Activated T-cell treated with anti-CD3 and anti-CD28 coated beads for 24 hours (primary cell): ENCODE data around the gene GRK5.

Experiments used
- DNase-seq: peaks from one replicate; pipeline ENCODE4 v3.0.0-alpha.2; 2020; ENCODE audit warnings: low read depth

GRK5 gene

DNA sequence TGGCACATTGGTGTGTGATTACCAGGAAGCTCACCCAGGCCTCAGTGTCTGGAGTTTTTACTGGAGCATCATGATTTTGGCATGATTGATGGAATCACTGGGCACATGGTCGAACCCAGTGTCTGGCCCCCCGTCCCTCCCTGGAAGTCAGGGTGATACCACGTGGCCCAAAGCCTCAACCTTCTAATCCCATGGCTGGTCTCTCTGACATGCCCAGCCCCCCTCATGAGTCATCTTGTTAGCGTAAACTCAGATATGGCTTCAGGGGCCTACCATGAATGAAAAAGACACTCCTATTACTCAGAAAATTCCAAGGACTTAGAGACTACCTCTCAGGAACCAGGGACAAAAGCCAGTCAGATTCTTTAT lies 109.3 kb downstream of the GRK5 start:
- DNase-seq = no peak

DNA sequence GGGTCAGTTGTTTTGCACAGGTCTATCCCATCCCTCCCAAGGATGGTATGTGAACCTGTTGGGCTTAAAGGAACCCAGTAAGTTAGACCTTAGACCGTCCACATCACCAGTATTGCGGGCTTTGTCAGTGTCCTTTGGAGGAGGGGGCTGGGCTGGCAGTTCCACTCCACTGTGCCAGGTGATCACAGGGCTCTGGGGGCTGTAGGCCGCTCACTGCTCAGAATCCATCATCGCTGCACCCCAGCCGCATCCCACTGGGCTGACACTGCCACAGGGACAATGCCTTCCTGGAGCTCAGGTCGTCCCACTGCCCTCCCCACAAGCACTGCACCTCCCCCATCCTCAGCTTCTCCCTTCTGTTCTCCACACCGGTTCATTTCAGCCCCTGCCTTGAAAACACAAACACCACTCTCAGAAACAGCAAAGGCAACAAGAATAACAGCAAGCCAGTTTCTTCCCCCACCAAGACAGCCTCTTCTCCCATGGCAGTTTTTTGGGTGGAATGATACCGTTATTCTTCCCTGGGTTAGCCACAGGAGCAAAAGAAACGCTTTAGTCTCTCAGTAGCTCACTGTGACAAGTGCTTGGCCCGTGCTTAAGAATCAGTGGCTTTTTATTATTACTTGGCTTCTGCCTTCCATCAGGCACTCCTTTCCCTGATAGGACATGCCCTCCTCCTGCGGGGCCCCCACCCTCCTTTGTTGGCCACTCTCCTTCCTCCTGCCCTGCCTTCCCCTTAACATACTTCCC lies 111.2 kb downstream of the GRK5 start:
- DNase-seq = no peak

DNA sequence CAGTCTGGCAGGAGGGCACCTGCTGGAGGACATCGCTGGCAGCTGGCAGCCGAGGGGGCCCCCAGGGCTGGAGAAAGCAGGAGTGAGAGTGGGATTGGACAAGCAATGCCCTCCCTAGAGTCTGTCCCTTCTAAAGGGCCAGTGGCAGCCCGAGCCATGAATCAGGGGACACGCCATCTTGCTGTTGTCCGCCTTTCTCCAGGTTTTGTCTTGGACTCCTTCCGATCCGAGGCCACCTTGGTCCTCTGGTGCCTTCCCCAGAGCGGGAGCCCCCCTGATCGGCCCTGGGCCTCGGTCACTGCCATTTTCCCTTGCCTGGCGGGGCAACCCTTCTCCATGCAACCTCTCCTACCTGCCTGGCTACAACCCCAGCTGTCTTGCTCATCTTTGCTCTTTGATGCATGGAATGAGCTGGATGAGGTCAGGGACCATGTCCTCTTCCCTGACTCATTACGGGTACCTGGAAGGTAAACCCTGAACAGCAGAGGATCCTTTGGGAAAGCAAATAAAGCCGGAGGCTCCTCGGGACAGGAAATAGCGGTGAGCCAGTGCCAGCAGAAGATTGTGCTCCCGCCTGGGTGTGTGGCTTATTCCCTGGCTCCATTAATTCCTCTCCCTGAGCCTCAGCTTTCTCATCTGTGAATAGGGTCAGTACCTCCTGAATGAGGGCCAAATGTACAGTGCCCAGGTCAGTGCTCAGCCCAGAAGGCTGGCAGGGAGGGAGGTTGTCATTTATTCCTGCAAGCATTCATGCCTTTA lies 112.0 kb downstream of the GRK5 start:
- no peak for DNase-seq

DNA sequence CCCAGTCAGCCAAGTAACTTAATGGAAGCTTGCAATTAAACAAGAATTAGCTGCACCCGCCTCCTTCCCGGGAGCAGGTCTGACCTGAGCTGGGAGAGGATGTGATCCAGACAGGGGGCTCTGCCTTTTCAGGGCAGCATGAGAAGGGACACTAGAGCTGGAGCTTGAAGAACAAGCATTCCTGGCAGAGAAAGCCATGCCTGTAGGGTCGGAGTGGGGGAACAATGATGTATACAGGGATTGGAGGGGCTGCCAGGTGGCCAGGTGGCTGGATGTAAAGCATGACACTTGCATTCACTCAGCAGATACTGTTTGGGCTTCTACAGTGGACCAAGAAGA lies 112.5 kb downstream of the GRK5 start:
- DNase-seq = no peak

DNA sequence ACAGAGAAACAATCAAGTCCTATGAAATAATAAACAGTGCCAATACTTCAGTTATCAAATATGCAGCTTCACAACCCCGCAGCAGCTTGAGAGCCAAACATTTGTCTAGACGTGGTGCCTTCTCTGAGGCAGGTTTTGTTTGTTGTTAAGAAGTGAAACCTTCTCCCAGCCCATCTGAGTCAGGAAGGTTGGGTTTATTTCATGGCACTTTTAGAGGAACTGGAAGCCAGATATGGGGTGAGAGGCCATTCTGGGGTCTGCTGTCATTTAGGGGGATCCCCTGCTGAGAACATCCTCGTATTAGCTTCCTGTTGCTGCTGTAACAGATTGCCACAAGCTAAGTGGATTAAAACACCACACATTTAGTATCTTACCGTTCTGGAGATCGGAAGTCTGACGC lies 113.6 kb downstream of the GRK5 start:
- DNase-seq = no peak

DNA sequence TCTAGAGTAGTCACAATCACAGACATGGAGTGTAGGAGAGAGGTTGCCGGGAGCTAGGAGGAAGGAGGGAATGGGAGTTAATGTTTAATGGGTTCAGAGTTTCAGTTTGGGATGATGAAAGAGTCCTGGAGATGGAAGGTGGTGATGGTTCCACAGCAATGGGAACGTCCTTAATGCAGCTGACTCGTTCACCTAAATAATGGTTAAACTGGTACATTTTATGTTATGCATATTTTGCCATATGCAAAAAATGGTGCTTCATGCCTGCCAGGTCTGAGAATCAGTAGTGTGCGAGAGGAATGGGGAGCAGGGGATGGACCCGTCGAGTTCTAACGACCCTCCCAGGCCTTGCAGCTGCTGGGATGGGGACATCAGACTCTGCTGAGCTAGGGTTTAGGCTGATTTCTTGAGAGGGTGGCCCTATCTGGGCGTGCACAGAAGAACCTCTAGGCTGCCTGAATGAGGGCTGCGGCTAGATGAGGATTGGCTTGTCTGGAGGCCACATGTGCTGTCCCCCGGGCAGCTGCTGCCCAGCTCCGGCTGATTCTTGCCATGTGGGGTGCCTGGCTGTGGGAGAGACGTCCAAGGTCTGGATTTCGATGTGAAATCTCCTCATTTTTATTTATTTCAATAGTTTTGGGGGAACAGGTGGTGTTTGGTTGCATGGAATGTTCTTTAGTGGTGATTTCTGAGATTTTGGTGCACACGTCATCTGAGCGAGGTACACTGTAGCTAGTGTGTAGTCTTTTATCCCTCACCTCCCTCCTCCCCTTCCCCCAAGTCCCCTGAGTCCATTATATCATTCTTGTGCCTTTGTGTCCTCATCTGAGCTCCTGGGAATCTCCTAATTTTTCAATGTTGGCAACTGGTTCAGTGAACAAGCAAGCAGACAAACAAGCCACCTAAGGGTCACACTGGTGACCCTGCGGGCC lies 116.0 kb downstream of the GRK5 start:
- DNase-seq = no peak

DNA sequence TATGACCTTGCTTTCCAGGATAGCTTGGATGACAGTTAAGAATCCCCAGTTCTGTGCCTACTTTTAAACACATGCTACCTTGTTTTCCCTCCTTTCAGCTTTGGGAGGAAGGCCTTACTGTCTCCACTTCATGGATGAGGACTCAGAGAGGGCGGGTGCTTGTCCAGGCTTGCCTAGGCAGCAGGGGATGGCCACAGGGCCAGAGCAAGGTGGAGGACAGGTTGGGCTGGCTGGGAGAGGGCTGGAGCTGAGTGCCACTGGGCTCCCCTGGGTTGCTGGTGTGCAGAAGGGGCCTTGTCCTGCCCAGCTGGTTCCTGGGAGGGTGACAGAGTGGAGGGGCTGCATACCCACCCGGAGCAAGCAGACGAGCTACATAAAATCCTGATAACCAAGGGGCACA lies 117.8 kb downstream of the GRK5 start:
- no peak for DNase-seq

DNA sequence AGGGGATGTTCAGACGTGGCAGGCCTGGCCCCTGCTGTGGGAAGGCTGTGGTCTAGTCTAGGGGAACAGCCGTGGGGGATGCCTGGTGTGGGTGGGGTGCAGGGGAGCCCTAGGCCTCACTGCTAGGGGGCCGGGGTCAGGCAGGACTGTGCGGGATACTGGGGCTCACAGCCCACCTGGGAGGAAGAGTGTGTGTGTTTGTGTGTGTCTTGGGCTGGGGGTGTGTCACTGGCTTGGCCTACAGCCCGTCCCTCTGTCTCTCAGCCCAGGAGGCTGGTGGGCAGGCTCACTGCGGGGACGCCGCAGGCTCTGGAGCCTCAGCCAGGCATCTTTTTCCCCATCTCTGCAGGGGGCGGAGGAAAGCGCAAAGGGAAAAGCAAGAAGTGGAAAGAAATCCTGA lies 118.8 kb downstream of the GRK5 start:
- DNase-seq = no peak

DNA sequence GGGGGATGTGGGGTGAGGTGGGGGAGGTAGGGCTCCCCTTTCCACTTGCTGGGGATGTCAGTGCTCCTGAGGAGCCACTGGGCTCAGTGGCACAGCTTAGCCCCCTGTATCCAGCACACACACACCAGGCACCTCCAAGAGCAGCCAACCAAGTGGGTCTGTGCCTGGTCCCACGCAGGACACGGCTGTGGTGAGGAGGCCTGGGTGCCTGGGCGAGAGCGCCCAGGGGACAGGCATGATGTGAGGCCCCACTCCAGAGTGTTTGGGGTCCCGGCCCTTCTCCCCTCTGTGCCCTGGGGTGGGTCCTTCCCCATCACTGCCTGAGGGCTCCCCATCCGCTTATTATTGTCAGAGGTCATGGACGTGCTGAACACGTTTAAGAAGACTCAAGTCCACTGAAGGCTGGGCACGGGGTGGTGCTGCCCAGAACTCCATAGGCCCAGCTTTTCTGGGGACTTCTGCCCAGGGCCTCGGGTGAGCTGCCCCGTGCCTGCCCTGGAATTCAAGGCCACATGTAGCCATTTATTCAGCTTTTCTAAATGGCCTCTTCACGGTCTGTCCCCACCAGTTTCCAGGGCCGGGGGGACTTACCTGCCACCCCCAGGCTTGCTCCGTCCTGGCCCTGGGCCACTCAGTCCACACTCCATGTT lies 119.8 kb downstream of the GRK5 start:
- DNase-seq = no peak

DNA sequence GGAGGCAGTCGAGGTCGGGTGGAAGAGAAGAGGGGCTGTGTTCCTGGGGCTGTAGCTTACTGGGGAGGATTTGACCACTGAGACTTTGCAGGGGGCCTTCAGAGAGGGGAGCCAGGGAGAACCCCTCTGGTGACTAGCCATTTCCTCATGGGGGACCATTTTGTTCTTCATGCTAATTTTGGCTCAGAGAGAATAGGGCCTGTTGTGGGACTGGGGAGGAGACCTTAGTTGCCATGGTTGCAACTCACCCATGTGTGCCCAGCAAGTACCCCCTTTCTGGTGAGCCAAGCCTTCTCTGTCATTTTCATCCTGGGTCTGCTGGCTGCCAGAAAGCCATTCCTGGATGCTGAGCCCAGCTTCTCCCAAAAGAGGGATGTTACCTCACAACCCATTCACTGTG lies 120.9 kb downstream of the GRK5 start:
- no peak for DNase-seq

DNA sequence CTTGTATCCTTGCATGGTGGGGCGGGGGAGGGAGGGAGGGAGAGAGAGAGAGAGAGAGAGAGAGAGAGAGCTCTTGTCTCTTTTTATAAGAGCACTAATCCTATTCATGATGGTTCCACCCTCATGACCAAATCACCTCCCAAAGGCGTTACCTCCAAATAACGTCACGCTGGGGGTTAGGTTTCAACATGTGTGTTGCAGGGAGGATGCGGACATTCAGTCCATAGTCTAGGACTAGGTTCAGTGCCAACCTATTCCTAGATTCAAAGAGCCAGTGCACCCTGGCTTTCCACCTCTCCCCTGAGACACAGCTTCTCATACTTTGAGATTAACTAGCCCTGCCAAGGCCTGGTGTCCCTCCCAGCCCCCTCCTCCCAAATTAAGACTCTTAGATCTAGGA lies 123.0 kb downstream of the GRK5 start:
- DNase-seq = no peak

DNA sequence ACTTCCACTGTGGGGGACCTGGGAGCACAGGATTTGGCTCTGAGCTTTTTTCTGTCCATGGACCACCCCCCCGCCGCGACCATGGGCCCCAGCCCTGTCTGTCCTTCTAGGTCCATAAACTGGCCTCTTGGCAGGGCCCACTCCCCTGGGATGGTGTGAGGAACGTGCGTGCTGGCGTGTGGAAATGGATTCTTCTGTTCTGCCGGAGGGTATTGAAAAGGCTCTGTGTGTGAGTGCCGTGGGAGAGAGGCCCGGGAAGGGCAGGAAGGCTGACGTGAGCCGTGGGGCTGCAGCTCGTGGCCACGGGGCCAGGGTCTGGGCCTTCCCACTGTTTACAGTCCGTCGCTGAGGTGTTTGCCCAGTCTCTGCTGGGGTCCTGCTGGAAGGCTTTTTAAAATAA lies 123.7 kb downstream of the GRK5 start:
- DNase-seq = no peak

DNA sequence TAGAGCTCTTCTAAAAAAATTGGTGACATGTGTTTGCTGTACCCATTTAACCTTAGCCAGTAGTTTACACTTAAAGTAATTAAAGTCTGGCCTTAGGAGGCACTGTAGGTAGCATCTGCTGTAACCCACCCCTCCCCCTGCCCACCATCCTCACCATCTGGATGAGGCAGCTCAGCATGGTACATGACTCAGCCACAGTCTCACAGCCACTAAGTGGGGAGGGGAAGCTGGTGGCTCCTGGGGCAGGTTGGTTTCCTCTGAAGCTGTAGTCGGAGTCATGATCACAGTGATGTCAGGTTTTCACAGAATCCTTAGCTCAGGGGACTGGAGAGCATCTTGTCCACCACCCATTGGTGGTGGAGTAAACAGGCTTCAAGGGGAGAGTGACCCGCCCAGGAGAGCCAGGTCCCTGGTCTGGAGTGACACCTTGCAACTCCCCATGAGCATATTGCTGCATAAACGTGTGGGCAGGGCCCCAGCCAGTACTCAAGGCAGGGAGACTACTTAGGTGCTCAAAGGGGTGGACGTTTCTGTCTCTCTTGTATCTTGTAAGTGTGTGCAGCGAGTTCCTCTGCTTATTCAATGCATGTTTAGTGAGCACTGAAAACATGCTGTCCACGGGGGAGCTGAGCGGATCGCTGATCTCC lies 125.9 kb downstream of the GRK5 start:
- DNase-seq = peak; percentile 59

DNA sequence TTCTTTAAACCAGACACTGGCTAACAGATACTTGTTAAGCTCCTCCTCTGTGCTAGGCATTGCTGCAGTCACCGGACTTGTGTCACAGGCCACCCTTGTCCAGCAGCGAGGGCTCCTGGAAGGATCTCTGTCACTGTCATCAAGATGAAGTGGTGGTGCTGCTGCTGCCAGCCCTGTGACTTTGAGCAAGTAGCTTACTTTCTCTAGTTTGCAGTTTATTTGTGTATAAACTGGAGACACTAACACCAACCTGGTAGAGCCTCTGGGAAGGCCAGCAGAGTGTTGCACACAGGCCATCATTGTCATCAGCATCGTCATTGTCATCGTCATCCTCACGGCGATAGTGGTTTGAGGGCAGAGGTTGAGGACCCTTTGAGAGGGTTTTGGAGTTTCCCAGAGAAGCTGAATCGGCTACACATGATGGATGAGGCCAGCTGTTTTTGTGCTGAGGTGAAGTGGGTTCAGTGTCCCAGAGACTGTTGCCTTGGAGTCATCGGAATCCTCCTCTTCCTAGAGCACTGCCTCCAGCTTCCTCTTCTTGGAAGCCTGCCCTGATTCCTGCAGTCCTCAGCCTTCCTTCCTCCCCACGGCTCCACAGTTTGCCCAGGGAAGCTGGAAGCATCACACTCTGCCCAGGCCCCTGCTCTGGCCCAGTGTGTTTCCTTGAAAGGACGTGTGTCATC lies 128.4 kb downstream of the GRK5 start:
- DNase-seq = no peak

DNA sequence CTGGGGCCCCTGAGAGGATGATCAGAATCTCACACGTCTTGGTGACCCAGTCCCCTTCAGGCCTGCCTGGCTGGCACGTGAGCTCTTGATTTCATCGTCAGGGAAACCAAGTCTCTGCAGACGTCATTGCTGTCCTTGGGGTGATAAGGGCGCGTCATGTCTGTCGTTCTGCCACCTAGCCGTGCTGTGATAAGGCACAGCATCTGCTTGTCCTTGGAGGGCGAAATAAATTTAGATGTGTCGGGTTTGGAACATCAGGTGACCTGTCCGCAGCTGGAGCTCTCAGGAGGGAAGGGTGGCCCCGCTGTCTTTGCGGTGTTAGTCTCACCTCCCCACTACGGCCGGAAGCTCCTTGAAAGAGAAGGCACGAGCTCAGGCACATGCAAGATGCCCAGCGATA lies 129.2 kb downstream of the GRK5 start:
- DNase-seq = no peak

DNA sequence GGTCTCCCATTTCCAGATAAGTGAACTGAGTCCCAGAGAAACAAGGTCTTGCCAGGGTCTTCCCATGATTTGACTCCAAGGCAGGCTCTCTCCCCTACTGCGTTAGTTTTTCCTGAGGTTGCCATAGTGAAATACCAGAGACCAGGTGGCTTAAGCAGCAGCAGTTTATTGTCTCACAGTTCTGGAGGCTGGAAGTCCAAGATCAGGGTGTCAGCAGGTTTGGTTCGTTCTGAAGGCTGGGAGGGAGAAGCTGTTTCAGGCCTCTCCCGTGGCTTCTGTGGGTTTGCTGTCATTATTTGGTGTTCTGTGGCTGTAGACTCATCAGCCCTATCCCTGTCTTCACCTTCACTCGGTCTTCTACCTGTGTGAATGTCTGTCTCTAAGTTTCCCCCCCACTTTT lies 129.9 kb downstream of the GRK5 start:
- DNase-seq = no peak

DNA sequence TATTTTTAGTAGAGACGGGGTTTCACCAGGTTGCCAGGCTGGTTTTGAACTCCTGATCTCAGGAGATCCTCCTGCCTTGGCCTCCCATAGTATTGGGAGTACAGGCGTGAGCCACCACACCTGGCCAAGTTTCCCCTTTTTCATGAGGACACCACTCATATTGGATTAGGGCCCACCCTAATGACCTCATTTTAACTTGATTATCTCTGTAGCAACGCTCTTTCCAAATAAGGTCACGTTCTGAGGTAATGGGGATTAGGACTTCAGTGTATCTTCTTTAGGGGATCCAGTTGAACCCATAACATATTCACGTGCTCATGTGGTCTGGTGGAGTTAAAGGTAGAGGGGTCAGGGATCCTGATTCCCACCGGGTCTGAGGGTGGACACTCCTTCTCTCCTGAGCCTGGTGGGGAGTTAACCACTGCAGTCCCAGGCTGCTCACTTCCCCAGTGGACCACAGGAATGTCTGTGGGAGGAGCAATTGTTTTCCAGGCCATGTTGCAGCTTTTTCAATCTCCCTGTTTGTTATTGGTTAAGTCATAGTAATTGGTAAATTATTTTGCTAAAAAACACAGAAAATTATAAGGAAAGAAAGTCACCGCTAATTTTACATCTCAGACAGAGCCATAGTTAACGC lies 130.5 kb downstream of the GRK5 start:
- DNase-seq = no peak

DNA sequence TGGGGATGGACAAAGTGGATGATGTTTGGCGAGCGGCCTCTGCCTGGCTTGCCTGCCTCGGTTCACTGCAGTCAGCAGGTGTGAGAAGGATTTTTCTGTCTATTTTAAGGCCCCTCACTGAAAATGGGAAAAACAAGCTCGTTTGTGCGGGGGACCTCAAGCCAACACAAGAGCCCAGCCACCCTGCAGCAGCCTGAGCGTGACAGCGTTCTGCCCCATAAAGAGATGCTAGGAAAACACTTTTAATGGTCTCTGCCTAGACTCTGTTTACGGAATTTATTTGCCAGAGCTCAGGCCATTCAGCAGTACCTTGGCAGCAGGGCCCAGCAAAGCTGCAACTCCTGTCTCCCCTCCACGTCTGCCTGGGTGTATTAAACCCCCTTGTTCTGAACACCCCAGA lies 131.7 kb downstream of the GRK5 start:
- DNase-seq = no peak

DNA sequence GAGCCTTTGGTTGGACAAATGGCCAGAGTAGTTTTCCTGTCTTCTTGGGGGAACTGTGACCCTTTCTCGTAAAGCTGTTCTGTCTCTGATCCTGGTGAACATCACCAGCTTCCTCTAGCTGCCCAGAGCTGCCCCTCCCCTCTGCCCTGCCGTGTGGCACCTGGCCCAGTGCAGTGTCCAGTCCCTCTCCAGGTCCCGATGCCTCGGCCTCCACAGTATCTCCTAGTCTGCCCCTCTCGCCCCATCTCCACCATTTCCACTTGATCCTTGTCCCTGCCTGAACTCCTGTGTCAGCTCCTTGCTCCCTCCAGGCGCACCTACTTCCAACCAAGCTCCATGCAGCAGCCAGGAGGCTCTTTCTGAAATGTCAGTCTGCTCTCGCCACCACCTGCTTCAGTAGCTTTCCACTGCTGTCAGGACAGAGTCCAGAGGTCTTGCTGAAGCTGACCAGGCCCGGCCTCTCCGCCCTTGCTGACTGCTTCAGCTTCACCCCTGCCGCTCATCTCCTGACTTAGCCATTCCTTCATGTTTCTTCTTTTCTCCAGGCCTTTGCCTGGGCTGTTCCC lies 133.6 kb downstream of the GRK5 start:
- no peak for DNase-seq
